ENCODE measurements around the gene ALG13. TPM values are rescaled to one million over a fixed set of nuclear protein-coding genes. Genes with fewer than 3 reads are reported as not detected.

The ALG13 gene
- total RNA-seq, 2 experiments from 2014 or later, result 62.2 to 70.5 TPM

DNA sequence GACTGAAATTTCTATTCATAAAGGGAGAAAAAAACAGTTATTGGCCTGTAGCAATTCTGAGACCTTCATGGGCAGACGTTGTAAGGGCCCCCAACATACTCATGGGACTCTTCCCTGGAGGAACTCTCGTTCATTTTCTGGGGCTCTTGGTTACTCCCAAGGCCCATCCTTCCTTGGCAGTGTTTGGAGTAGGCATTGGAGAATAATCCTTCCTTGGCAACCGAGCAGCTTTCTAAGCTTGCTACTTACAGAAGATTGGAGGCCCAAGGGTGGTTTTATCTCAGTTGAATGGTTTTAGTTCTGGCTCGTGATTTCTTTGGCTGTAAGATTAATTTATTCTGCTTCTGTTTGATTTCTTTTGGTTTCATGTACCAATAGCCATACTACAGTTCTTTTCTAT lies 50.4 kb downstream of the ALG13 start:
- Histone ChIP-seq H3K4me1 (ENCODE audit: insufficient read depth, low read length, poor library complexity, severe bottlenecking) (no peaks in the 10 kb centered on the region), H3K9me2 (ENCODE audit: insufficient read depth, low read length) (no peaks in the 10 kb centered on the region), H4K20me1 (ENCODE audit: insufficient read depth, low read length) (no peaks in the 10 kb centered on the region), H3K27ac (ENCODE audit: low read depth, low read length, poor library complexity, severe bottlenecking) (no peak overlapping the region), H3K9me3 (ENCODE audit: low read length) (no peaks in the 10 kb centered on the region), H3K4me3 (ENCODE audit: low read depth, low read length, poor library complexity, severe bottlenecking) (no peak overlapping the region), H3K36me3 (ENCODE audit: insufficient read depth, low read length) (peaks cover 64% of the 10 kb centered on the region), H3K79me2 (ENCODE audit: insufficient read depth, low read depth, low read length) (no peaks in the 10 kb centered on the region), H2AFZ (ENCODE audit: low read length) (no peak overlapping the region), H3K4me2 (ENCODE audit: low read length) (no peak overlapping the region)
- TF ChIP-seq EZH2phosphoT487 (IDR thresholded peaks at IDR 0.05; ENCODE audit: borderline replicate concordance, low read depth, low read length), result no peak
- TF ChIP-seq, protein P1, sequence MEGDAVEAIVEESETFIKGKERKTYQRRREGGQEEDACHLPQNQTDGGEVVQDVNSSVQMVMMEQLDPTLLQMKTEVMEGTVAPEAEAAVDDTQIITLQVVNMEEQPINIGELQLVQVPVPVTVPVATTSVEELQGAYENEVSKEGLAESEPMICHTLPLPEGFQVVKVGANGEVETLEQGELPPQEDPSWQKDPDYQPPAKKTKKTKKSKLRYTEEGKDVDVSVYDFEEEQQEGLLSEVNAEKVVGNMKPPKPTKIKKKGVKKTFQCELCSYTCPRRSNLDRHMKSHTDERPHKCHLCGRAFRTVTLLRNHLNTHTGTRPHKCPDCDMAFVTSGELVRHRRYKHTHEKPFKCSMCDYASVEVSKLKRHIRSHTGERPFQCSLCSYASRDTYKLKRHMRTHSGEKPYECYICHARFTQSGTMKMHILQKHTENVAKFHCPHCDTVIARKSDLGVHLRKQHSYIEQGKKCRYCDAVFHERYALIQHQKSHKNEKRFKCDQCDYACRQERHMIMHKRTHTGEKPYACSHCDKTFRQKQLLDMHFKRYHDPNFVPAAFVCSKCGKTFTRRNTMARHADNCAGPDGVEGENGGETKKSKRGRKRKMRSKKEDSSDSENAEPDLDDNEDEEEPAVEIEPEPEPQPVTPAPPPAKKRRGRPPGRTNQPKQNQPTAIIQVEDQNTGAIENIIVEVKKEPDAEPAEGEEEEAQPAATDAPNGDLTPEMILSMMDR (conservative IDR thresholded peaks at IDR 0.05; ENCODE audit: low read length), result no peak
- intact Hi-C loops (cut with micrococcal nuclease; ENCODE audit: unreplicated experiment), result no loop called here
- DNase-seq (ENCODE audit: low spot score), result no peak
- ChIA-PET POLR2A (no interaction called here), CTCF (ENCODE audit: unreplicated experiment) (no interaction called here)
- no TSS peak for BruUV-seq (replicated peaks)

DNA sequence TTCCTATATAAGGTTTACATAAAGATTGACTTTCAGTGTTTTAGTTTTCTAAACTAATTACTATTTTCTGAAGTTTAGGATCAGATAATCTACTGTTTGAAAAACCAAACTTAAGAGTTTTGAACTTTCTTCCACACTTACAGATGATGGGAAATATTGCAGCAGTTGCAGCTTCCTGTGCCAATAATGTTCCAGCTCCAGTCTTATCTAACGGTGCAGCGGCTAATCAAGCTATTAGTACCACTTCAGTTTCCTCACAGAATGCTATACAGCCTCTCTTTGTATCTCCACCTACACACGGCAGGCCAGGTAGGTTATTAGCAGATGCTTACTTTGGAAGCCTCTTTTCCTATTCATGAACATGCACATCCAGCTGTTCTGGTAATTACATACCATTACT lies 55.6 kb downstream of the ALG13 start:
- Histone ChIP-seq H3K9me3 (ENCODE audit: low read length) (no peaks in the 10 kb centered on the region), H3K9me2 (ENCODE audit: insufficient read depth, low read length) (no peaks in the 10 kb centered on the region), H3K27ac (ENCODE audit: low read depth, low read length, poor library complexity, severe bottlenecking) (no peak overlapping the region), H3K4me2 (ENCODE audit: low read length) (no peak overlapping the region), H3K4me1 (ENCODE audit: insufficient read depth, low read length, poor library complexity, severe bottlenecking) (no peaks in the 10 kb centered on the region), H4K20me1 (ENCODE audit: insufficient read depth, low read length) (no peaks in the 10 kb centered on the region), H3K36me3 (ENCODE audit: insufficient read depth, low read length) (peaks cover 70% of the 10 kb centered on the region), H3K79me2 (ENCODE audit: insufficient read depth, low read depth, low read length) (no peaks in the 10 kb centered on the region), H3K4me3 (ENCODE audit: low read depth, low read length, poor library complexity, severe bottlenecking) (no peak overlapping the region), H2AFZ (ENCODE audit: low read length) (no peak overlapping the region)
- DNase-seq (ENCODE audit: low spot score), result no peak
- ChIA-PET POLR2A (interaction anchor here (1.0 kb wide), 1 partner anchor 24 kb away, joined by 3 read pairs; no protein-coding TSS in a partner anchor), CTCF (ENCODE audit: unreplicated experiment) (no interaction called here)
- intact Hi-C loops (cut with micrococcal nuclease; ENCODE audit: unreplicated experiment), result no loop called here
- no TSS peak for BruUV-seq (replicated peaks)
- no peak for TF ChIP-seq EZH2phosphoT487 (IDR thresholded peaks at IDR 0.05; ENCODE audit: borderline replicate concordance, low read depth, low read length)
- TF ChIP-seq, protein P1 (conservative IDR thresholded peaks at IDR 0.05; ENCODE audit: low read length), result no peak

DNA sequence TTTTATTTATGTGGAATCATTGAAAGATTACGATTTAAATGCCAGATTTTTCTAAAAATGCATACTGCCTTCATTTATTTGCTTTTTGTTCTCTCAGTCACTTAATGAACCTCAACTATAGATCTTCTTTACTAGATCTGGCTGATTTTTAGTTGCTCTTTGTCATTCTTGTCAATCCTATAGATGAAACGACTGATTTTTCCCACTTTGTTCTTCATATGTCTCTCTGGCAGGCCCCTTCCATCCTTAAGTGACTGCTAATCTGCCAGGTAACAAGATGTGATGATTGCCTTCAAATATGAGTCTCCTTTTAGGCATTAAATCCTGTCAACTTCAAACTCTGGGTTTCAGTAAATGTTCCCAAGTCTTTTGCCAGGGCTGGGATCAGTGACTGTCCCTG lies 61.0 kb downstream of the ALG13 start:
- Histone ChIP-seq H3K4me2 (ENCODE audit: low read length) (no peak overlapping the region), H3K9me3 (ENCODE audit: low read length) (no peaks in the 10 kb centered on the region), H2AFZ (ENCODE audit: low read length) (no peak overlapping the region), H3K4me1 (ENCODE audit: insufficient read depth, low read length, poor library complexity, severe bottlenecking) (no peaks in the 10 kb centered on the region), H3K4me3 (ENCODE audit: low read depth, low read length, poor library complexity, severe bottlenecking) (no peak overlapping the region), H4K20me1 (ENCODE audit: insufficient read depth, low read length) (no peaks in the 10 kb centered on the region), H3K27ac (ENCODE audit: low read depth, low read length, poor library complexity, severe bottlenecking) (no peak overlapping the region), H3K9me2 (ENCODE audit: insufficient read depth, low read length) (no peaks in the 10 kb centered on the region), H3K36me3 (ENCODE audit: insufficient read depth, low read length) (peaks cover 43% of the 10 kb centered on the region), H3K79me2 (ENCODE audit: insufficient read depth, low read depth, low read length) (no peaks in the 10 kb centered on the region)
- intact Hi-C loops (cut with micrococcal nuclease; ENCODE audit: unreplicated experiment), result no loop called here
- ChIA-PET CTCF (ENCODE audit: unreplicated experiment) (no interaction called here), POLR2A (no interaction called here)
- DNase-seq (ENCODE audit: low spot score), result no peak
- no TSS peak for BruUV-seq (replicated peaks)
- TF ChIP-seq, protein P1 (conservative IDR thresholded peaks at IDR 0.05; ENCODE audit: low read length), result no peak
- no peak for TF ChIP-seq EZH2phosphoT487 (IDR thresholded peaks at IDR 0.05; ENCODE audit: borderline replicate concordance, low read depth, low read length)
